Omental fat pad (tissue), 4 donors: ENCODE measurements around the gene PCBP2. TPM values are rescaled to one million over a fixed set of nuclear protein-coding genes. Genes with fewer than 3 reads are reported as not detected.

Source experiments
- ATAC-seq: fragments of 150-250 bp; one replicate; pipeline ENCODE4 v1.9.1; 2016; ENCODE audit warnings: mild to moderate bottlenecking, moderate library complexity; ENCODE audit not compliant: low FRiP score
- DNase-seq: peaks from one replicate; pipeline ENCODE4 v3.0.0-alpha.2; 2019; ENCODE audit warnings: low spot score
- CTCF ChIP-seq, 3 donors: fragments of 450-650 bp; IDR thresholded peaks; one replicate each; pipeline ENCODE4 v1.5.1; 2016 to 2017; ENCODE audit warnings: antibody characterized with exemption in 3 of 3, mild to moderate bottlenecking in 3 of 3, moderate library complexity in 2 of 3
- total RNA-seq, 4 donors: library from RNA; depleted of rRNA; stranded (reverse); fragments of >200 nt; gene quantifications; one replicate each; pipeline ENCODE4 v1.1.0, GENCODE V29; 2016

The PCBP2 gene
- total RNA-seq, 4 donors from 2014 or later = 498 to 666 (median 531) TPM

- no peak for ATAC-seq
- no peak for TF ChIP-seq CTCF (IDR thresholded peaks at IDR 0.05)
These were observed 14.7 kb downstream of the PCBP2 start for GRCh38 chr12:53466640-53467039.

DNA sequence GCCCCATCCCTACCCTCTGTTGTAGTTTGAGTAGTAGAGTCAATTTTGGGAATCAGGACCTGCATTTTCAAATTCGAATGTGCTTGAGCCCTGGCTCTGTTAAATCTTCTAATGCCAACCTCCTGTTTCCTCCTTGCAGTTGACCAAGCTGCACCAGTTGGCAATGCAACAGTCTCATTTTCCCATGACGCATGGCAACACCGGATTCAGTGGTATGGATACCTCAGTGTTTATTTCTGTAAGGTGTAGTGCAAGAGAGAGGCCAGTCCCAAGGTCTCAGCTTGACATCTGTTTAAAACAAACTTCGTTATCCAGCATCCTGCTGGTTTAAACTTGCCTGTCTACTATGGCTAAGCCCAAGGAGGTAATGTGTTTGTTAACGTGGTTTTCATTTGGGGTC, 15.2 kb downstream of the PCBP2 start:
- ATAC-seq = no peak

More at GRCh38 chr12:53466640-53467039, 14.7 kb downstream of the PCBP2 start:
- no peak for DNase-seq

GRCh38 chr12:53467880-53468279, 16.0 kb downstream of the PCBP2 start:
- no peak for ATAC-seq
- TF ChIP-seq CTCF (IDR thresholded peaks at IDR 0.05) = no peak
- DNase-seq = no peak

More for the DNA sequence above, 15.2 kb downstream of the PCBP2 start:
- no peak for TF ChIP-seq CTCF (IDR thresholded peaks at IDR 0.05)
- no peak for DNase-seq

DNA sequence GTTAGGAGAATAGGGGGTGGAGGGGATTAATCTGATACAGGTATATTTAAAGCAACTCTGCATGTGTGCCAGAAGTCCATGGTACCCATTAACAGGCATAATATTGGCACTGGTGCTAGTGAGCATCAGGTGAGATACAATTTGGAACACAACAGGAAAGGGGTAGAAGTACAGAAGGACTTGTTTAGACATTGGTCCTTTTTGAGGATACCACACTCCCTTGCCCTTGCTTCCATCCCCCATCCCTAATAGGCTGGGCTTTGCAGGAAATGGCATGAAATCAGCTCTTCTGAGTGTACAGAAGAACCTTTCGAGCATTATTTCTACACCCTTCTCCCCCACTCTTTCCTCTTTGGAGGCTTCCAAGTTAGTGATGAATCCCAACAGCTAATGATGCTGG, 16.4 kb downstream of the PCBP2 start:
- ATAC-seq = no peak
- no peak for DNase-seq
- no peak for TF ChIP-seq CTCF (IDR thresholded peaks at IDR 0.05)

DNA sequence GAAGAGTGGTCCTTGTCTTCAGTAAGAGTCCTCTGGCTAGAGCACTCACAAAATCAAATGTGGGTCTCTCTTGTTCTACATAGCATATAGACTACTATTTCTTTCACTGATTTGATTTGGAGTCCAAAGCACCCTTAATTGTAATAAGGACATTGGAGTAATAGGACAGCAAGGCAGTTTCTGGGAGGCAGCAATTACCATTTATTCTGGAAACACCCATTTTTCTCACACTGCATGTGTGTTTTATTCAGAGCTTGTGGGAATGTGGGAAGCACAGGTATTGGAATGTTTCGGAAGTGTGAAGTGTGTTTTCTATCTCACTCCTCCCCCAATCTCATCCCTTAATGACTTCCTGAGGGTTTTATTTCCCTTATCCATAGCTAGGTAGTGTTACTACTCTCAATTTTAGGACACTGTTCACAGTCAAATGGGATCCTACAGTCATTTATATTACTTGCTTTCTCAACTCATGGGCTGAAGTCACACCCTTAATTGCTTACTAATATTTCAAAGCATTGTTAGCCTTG, 20.2 kb downstream of the PCBP2 start:
- TF ChIP-seq CTCF (IDR thresholded peaks at IDR 0.05) = no peak
- DNase-seq (no peak), ATAC-seq (no peak)

- TF ChIP-seq CTCF (IDR thresholded peaks at IDR 0.05) = no peak
These were observed 22.2 kb downstream of the PCBP2 start for GRCh38 chr12:53474077-53474476.

GRCh38 chr12:53474819-53475218, 22.9 kb downstream of the PCBP2 start:
- no peak for ATAC-seq
- no peak for TF ChIP-seq CTCF (IDR thresholded peaks at IDR 0.05)
- no peak for DNase-seq

More at GRCh38 chr12:53474077-53474476, 22.2 kb downstream of the PCBP2 start:
- ATAC-seq = peak; percentile 53
- DNase-seq = no peak
